Measurements from ENCODE around the gene KRTAP1-5. TPM values are rescaled to one million over a fixed set of nuclear protein-coding genes. Genes with fewer than 3 reads are reported as not detected.
"Not testable (repeated sequence)": the region's sequence is repeated elsewhere in the genome, so short reads cannot be mapped to it uniquely, and the experiment has no call there.

Gene KRTAP1-5
- total RNA-seq, 5 donors from 2014 or later (not counting 1 experiment from before 2014, with no cell fraction given) = not detected

DNA sequence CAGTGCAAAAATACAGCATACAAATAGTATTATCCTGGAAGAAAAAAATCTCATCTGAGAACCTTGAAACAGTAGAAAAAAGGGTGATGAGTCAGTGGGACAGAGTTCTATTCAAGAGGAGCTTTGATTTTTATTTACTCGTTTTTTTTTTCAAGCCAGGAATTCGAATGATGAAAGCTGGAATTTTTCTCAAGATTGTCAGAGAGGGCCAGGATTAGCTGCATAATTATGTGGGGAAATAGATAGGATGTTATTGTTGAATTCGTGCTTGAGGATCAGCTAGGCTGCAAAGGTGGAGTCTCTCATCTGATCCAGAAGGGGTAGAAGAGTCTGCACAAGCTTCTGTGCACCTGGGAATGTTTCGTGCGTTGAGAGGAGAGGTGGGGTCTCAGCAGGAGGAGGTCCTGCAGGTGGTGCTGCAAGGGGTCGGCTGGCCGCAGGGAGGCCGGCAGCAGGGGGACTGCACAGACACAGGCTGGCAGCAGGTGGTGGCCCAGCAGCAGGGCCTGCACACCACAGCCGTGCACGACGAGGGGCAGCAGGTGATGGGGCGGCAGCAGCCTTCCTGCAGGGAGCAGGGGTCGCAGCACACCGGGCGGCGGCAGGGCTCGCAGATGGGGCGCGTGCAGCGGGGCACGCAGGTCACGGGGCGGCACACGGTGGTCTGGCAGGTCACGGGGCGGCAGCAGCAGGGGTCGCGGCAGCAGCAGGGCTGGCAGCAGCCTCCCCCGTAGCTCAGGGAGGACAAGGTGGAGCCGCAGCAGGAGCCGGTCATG, 32.5 kb upstream of the KRTAP1-5 start:
- H3K4me3 ChIP-seq (ENCODE audit: control insufficient read depth in 1 of 2, extremely low read depth in 1 of 2, low read length in 1 of 2); DNase-seq; H3K9me3 ChIP-seq; CTCF ChIA-PET; H3K36me3 ChIP-seq (ENCODE audit: control insufficient read depth in 2 of 2, extremely low read depth in 1 of 2, insufficient read depth in 1 of 2, low read length in 1 of 2); H3K9me3 Mint-ChIP-seq; H3K4me3 Mint-ChIP-seq; H3K4me1 ChIP-seq (ENCODE audit: control insufficient read depth in 1 of 2, extremely low read depth in 1 of 2, insufficient read depth in 2 of 2, low read length in 2 of 2); H3K27ac ChIP-seq (ENCODE audit: low read length); H3K27me3 ChIP-seq (replicated peaks in 1 of 2; ENCODE audit: control insufficient read depth in 2 of 2, extremely low read depth in 1 of 2, insufficient read depth in 2 of 2, low read length in 1 of 2); H3K36me3 Mint-ChIP-seq; H3K4me1 Mint-ChIP-seq; ATAC-seq (replicated peaks in 1 of 4); H3K27ac Mint-ChIP-seq: not testable (repeated sequence)
- WGBS (ENCODE audit: insufficient coverage) = 70% methylated on average over 7 of the region's 31 CpGs
- POLR2A ChIA-PET = interaction anchor here (0.6 to 0.7 kb wide), 2 partner anchors 351 to 1382 kb away, joined by 3 read pairs; no protein-coding TSS in a partner anchor
- H3K27me3 Mint-ChIP-seq = peaks cover 42 to 54% of the 10 kb centered on the region in 2 donors

- peaks cover 7 to 8% of the 10 kb centered on the region in 2 experiments for H3K27me3 ChIP-seq (replicated peaks in 1 of 2; ENCODE audit: control insufficient read depth in 2 of 2, extremely low read depth in 1 of 2, insufficient read depth in 2 of 2, low read length in 1 of 2)
- no peak for DNase-seq
- H3K4me3 Mint-ChIP-seq = no peak overlapping the region
- H3K36me3 ChIP-seq (ENCODE audit: control insufficient read depth in 2 of 2, extremely low read depth in 1 of 2, insufficient read depth in 1 of 2, low read length in 1 of 2) = no peaks in the 10 kb centered on the region
- WGBS (ENCODE audit: insufficient coverage) = no CpG with 5 or more reads among the region's 5 CpGs
- H3K27me3 Mint-ChIP-seq = peaks cover 41 to 58% of the 10 kb centered on the region in 2 donors
- H3K9me3 ChIP-seq = no peaks in the 10 kb centered on the region
- H3K4me1 ChIP-seq (ENCODE audit: control insufficient read depth in 1 of 2, extremely low read depth in 1 of 2, insufficient read depth in 2 of 2, low read length in 2 of 2) = no peaks in the 10 kb centered on the region
- H3K27ac ChIP-seq (ENCODE audit: low read length) = no peak overlapping the region
- peaks cover 0 to 4% (median 0%) of the 10 kb centered on the region in 3 donors for H3K4me1 Mint-ChIP-seq
- no peak overlapping the region for H3K4me3 ChIP-seq (ENCODE audit: control insufficient read depth in 1 of 2, extremely low read depth in 1 of 2, low read length in 1 of 2)
- H3K27ac Mint-ChIP-seq = no peak overlapping the region
- no peak for ATAC-seq (replicated peaks in 1 of 4)
- CTCF ChIA-PET = no interaction called here
- H3K36me3 Mint-ChIP-seq = no peaks in the 10 kb centered on the region
- POLR2A ChIA-PET = interaction anchor here (0.6 to 0.7 kb wide), 2 partner anchors 350 to 1381 kb away, joined by 3 read pairs; no protein-coding TSS in a partner anchor
- H3K9me3 Mint-ChIP-seq = peaks cover 0 to 3% (median 0%) of the 10 kb centered on the region in 3 donors
These were observed 31.7 kb upstream of the KRTAP1-5 start for GRCh38 chr17:41058741-41059140.

- Histone ChIP-seq H3K4me1 (ENCODE audit: control insufficient read depth in 1 of 2, extremely low read depth in 1 of 2, insufficient read depth in 2 of 2, low read length in 2 of 2) (no peaks in the 10 kb centered on the region), H3K4me3 (ENCODE audit: control insufficient read depth in 1 of 2, extremely low read depth in 1 of 2, low read length in 1 of 2) (no peak overlapping the region), H3K36me3 (ENCODE audit: control insufficient read depth in 2 of 2, extremely low read depth in 1 of 2, insufficient read depth in 1 of 2, low read length in 1 of 2) (no peaks in the 10 kb centered on the region), H3K27ac (ENCODE audit: low read length) (no peak overlapping the region), H3K27me3 (replicated peaks in 1 of 2; ENCODE audit: control insufficient read depth in 2 of 2, extremely low read depth in 1 of 2, insufficient read depth in 2 of 2, low read length in 1 of 2) (peaks cover 7 to 8% of the 10 kb centered on the region in 2 experiments), H3K9me3 (no peaks in the 10 kb centered on the region)
- ChIA-PET CTCF (no interaction called here), POLR2A (no interaction called here)
- DNase-seq (no peak), ATAC-seq (replicated peaks in 1 of 4) (no peak)
- Mint-ChIP-seq H3K4me3 (no peak overlapping the region), H3K9me3 (peaks cover 0 to 3% (median 0%) of the 10 kb centered on the region in 3 donors), H3K27ac (no peak overlapping the region), H3K36me3 (no peaks in the 10 kb centered on the region), H3K4me1 (peaks cover 0 to 4% (median 0%) of the 10 kb centered on the region in 3 donors), H3K27me3 (peaks cover 41 to 58% of the 10 kb centered on the region in 2 donors)
- WGBS (ENCODE audit: insufficient coverage) = no CpG with 5 or more reads among the region's 1 CpG
These were observed 30.5 kb upstream of the KRTAP1-5 start for GRCh38 chr17:41057547-41057946.

DNA sequence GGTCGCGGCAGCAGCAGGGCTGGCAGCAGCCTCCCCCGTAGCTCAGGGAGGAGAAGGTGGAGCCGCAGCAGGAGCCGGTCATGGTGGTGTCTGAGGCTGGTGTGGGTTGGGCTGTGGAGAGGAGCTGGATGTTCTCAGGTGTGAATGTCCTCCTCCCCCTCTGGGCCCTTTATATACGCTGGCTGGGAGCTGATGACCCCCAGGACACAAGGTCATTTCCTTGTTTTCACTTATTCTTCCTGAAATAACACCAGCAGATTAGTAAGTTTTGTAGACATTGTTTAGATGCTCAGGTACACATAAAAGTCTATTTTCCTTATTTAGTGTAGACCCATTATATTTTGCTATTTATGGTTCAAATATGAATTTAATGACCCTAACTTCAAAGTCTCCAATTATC, 28.1 kb upstream of the KRTAP1-5 start, which contains the start of gene KRTAP2-2:
TSS of gene KRTAP2-2 (minus strand) at position 101 of the 400 bp plus-strand sequence. CDS start at position 82, 19 bp downstream.
- POLR2A ChIA-PET = not testable (repeated sequence)

GRCh38 chr17:41054556-41054955, 27.5 kb upstream of the KRTAP1-5 start:
- H3K4me3 ChIP-seq (ENCODE audit: control insufficient read depth in 1 of 2, extremely low read depth in 1 of 2, low read length in 1 of 2); H3K27ac Mint-ChIP-seq; H3K4me3 Mint-ChIP-seq; H3K27ac ChIP-seq (ENCODE audit: low read length); H3K27me3 ChIP-seq (replicated peaks in 1 of 2; ENCODE audit: control insufficient read depth in 2 of 2, extremely low read depth in 1 of 2, insufficient read depth in 2 of 2, low read length in 1 of 2); H3K9me3 Mint-ChIP-seq; H3K4me1 ChIP-seq (ENCODE audit: control insufficient read depth in 1 of 2, extremely low read depth in 1 of 2, insufficient read depth in 2 of 2, low read length in 2 of 2); H3K4me1 Mint-ChIP-seq; ATAC-seq (replicated peaks in 1 of 4); CTCF ChIA-PET; H3K36me3 Mint-ChIP-seq; POLR2A ChIA-PET; H3K9me3 ChIP-seq; H3K36me3 ChIP-seq (ENCODE audit: control insufficient read depth in 2 of 2, extremely low read depth in 1 of 2, insufficient read depth in 1 of 2, low read length in 1 of 2); DNase-seq: not testable (repeated sequence)
- peaks cover 27 to 51% of the 10 kb centered on the region in 2 donors for H3K27me3 Mint-ChIP-seq
- WGBS (ENCODE audit: insufficient coverage) = 71% methylated on average over 5 of the region's 9 CpGs

More for the DNA sequence above, 28.1 kb upstream of the KRTAP1-5 start, which contains the start of gene KRTAP2-2:
- CTCF ChIA-PET; H3K36me3 Mint-ChIP-seq; H3K4me1 ChIP-seq (ENCODE audit: control insufficient read depth in 1 of 2, extremely low read depth in 1 of 2, insufficient read depth in 2 of 2, low read length in 2 of 2); H3K36me3 ChIP-seq (ENCODE audit: control insufficient read depth in 2 of 2, extremely low read depth in 1 of 2, insufficient read depth in 1 of 2, low read length in 1 of 2); H3K9me3 Mint-ChIP-seq; H3K4me3 ChIP-seq (ENCODE audit: control insufficient read depth in 1 of 2, extremely low read depth in 1 of 2, low read length in 1 of 2); DNase-seq; ATAC-seq (replicated peaks in 1 of 4); H3K27ac ChIP-seq (ENCODE audit: low read length); H3K27me3 ChIP-seq (replicated peaks in 1 of 2; ENCODE audit: control insufficient read depth in 2 of 2, extremely low read depth in 1 of 2, insufficient read depth in 2 of 2, low read length in 1 of 2); H3K27ac Mint-ChIP-seq; H3K4me1 Mint-ChIP-seq; H3K9me3 ChIP-seq; H3K4me3 Mint-ChIP-seq: not testable (repeated sequence)
- no CpG with 5 or more reads among the region's 6 CpGs for WGBS (ENCODE audit: insufficient coverage)
- H3K27me3 Mint-ChIP-seq = peaks cover 28 to 50% of the 10 kb centered on the region in 2 donors

DNA sequence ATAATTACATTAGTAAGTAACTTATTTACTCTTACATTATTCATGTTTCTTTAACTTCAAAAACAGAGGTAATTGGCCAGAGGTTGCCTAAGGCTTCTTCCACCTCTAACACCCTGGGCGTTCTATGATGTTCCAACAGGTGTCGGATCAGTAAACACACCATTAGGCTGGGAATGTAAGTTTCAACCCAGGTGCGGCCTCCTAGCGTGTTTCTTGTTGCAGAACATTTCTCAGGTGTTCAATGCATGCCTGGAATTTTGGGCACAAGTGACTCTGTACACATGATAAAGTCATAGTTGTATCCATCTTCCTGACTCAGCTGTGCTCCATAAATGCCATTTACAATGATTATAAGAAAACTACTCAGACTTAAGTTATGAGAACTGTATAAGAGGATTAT, 27.0 kb upstream of the KRTAP1-5 start:
- H3K27ac ChIP-seq (ENCODE audit: low read length) = no peak overlapping the region
- DNase-seq (no peak), ATAC-seq (replicated peaks in 1 of 4) (no peak)
- no peak overlapping the region for H3K4me3 Mint-ChIP-seq
- H3K9me3 ChIP-seq = no peaks in the 10 kb centered on the region
- H3K4me1 ChIP-seq (ENCODE audit: control insufficient read depth in 1 of 2, extremely low read depth in 1 of 2, insufficient read depth in 2 of 2, low read length in 2 of 2) = no peaks in the 10 kb centered on the region
- H3K4me1 Mint-ChIP-seq = no peaks in the 10 kb centered on the region
- H3K36me3 ChIP-seq (ENCODE audit: control insufficient read depth in 2 of 2, extremely low read depth in 1 of 2, insufficient read depth in 1 of 2, low read length in 1 of 2) = no peaks in the 10 kb centered on the region
- no peak overlapping the region for H3K27ac Mint-ChIP-seq
- H3K9me3 Mint-ChIP-seq = peaks cover 0 to 3% (median 0%) of the 10 kb centered on the region in 3 donors
- POLR2A ChIA-PET = no interaction called here
- CTCF ChIA-PET = no interaction called here
- H3K27me3 ChIP-seq (replicated peaks in 1 of 2; ENCODE audit: control insufficient read depth in 2 of 2, extremely low read depth in 1 of 2, insufficient read depth in 2 of 2, low read length in 1 of 2) = peaks cover 4 to 5% of the 10 kb centered on the region in 2 experiments
- H3K27me3 Mint-ChIP-seq = peaks cover 22 to 47% of the 10 kb centered on the region in 2 donors
- 61% methylated on average over 3 of the region's 4 CpGs for WGBS (ENCODE audit: insufficient coverage)
- no peaks in the 10 kb centered on the region for H3K36me3 Mint-ChIP-seq
- no peak overlapping the region for H3K4me3 ChIP-seq (ENCODE audit: control insufficient read depth in 1 of 2, extremely low read depth in 1 of 2, low read length in 1 of 2)

Data from T-cell (primary cell).